Liver (tissue), 9 donors: ENCODE data around the gene FAN1. TPM values are rescaled to one million over a fixed set of nuclear protein-coding genes. Genes with fewer than 3 reads are reported as not detected.

ENCODE experiments used
- DNase-seq: peaks from one replicate; pipeline ENCODE4 v3.0.0-alpha.2; 2017; ENCODE audit warnings: low spot score
- H3K27ac ChIP-seq, 2 donors: one replicate each; pipeline ENCODE4 v1.7.0; 2013; ENCODE audit warnings: inconsistent platforms in 2 of 2, low read length in 2 of 2, control low read depth in 1 of 2, low read depth in 1 of 2, mild to moderate bottlenecking in 1 of 2
- H3K27me3 ChIP-seq, 4 donors: one replicate each; pipeline versions ENCODE4 v1.6.1 to v1.7.0; 2013; ENCODE audit warnings: low read length in 3 of 4, inconsistent platforms in 1 of 4, mild to moderate bottlenecking in 1 of 4, moderate library complexity in 1 of 4; ENCODE audit not compliant: control insufficient read depth in 4 of 4, insufficient read depth in 4 of 4
- H3K36me3 ChIP-seq, 4 donors: one replicate each; pipeline versions ENCODE4 v1.6.1 to v1.7.0; 2013; ENCODE audit warnings: low read length in 3 of 4, mild to moderate bottlenecking in 3 of 4, low read depth in 1 of 4, moderate library complexity in 1 of 4; ENCODE audit not compliant: control insufficient read depth in 4 of 4, insufficient read depth in 3 of 4
- H3K4me1 ChIP-seq, 4 donors: one replicate each; pipeline versions ENCODE4 v1.6.1 to v1.7.0; 2013; ENCODE audit warnings: low read length in 3 of 4, mild to moderate bottlenecking in 3 of 4, moderate library complexity in 1 of 4; ENCODE audit not compliant: control insufficient read depth in 4 of 4, insufficient read depth in 4 of 4
- H3K4me3 ChIP-seq, 3 donors: one replicate each; pipeline versions ENCODE4 v1.6.1 to v1.7.0; 2013; ENCODE audit warnings: low read length in 3 of 3, control low read depth in 1 of 3, low read depth in 1 of 3, mild to moderate bottlenecking in 1 of 3
- H3K9ac ChIP-seq, 2 donors: one replicate each; pipeline ENCODE4 v1.7.0; 2013; ENCODE audit warnings: low read length in 2 of 2, mild to moderate bottlenecking in 2 of 2, moderate library complexity in 2 of 2, control low read depth in 1 of 2, low read depth in 1 of 2
- H3K9me3 ChIP-seq, 4 donors: one replicate each; pipeline versions ENCODE4 v1.6.1 to v1.7.0; 2013; ENCODE audit warnings: low read length in 3 of 4; ENCODE audit not compliant: control insufficient read depth in 4 of 4
- EGR1 ChIP-seq, 2 donors: IDR thresholded peaks; 2 replicates each; pipeline ENCODE4 v1.6.1; 2016 to 2018; ENCODE audit warnings: antibody characterized with exemption in 2 of 2, low read depth in 2 of 2
- FOXA1 ChIP-seq: IDR thresholded peaks from 2 replicates; pipeline ENCODE4 v1.6.1; 2016; ENCODE audit warnings: antibody characterized with exemption
- GABPA ChIP-seq, 2 donors: IDR thresholded peaks in 1 of 2; conservative IDR thresholded peaks in 1 of 2; 2 replicates each; pipeline ENCODE4 v1.6.1; 2016; ENCODE audit warnings: antibody characterized with exemption in 2 of 2, mild to moderate bottlenecking in 1 of 2, moderate library complexity in 1 of 2
- HNF4A ChIP-seq, 2 donors: conservative IDR thresholded peaks; 2 replicates each; pipeline ENCODE4 v1.6.1; 2016; ENCODE audit warnings: antibody characterized with exemption in 2 of 2, mild to moderate bottlenecking in 2 of 2
- HNF4G ChIP-seq: IDR thresholded peaks from 2 replicates; pipeline ENCODE4 v1.6.1; 2016; ENCODE audit warnings: antibody characterized with exemption
- JUND ChIP-seq, 2 donors: IDR thresholded peaks; 2 replicates each; pipeline ENCODE4 v1.6.1; 2016; ENCODE audit warnings: antibody characterized with exemption in 2 of 2
- NR2F2 ChIP-seq: IDR thresholded peaks from 2 replicates; pipeline ENCODE4 v1.6.1; 2016; ENCODE audit warnings: antibody characterized with exemption
- RAD21 ChIP-seq, 2 donors: IDR thresholded peaks; 2 replicates each; pipeline ENCODE4 v1.6.1; 2016; ENCODE audit warnings: antibody characterized with exemption in 2 of 2, mild to moderate bottlenecking in 2 of 2
- RXRA ChIP-seq, 2 donors: IDR thresholded peaks; 2 replicates each; pipeline ENCODE4 v1.6.1; 2017 to 2018; ENCODE audit warnings: antibody characterized with exemption in 2 of 2, mild to moderate bottlenecking in 1 of 2
- SP1 ChIP-seq: IDR thresholded peaks from 2 replicates; pipeline ENCODE4 v1.6.1; 2018; ENCODE audit warnings: antibody characterized with exemption, mild to moderate bottlenecking
- TAF1 ChIP-seq: conservative IDR thresholded peaks from 2 replicates; pipeline ENCODE4 v1.6.1; 2016; ENCODE audit warnings: antibody characterized with exemption, mild to moderate bottlenecking
- YY1 ChIP-seq: IDR thresholded peaks from 2 replicates; pipeline ENCODE4 v1.6.1; 2016; ENCODE audit warnings: antibody characterized with exemption, mild to moderate bottlenecking
- WGBS: extraction: QIAGEN DNeasy Blood & Tissue Kit; methylation state at CpG from one replicate; pipeline ENCODE4 v1.1.7; 2013; 5-methylcytosine and 5-hydroxymethylcytosine counted together
- polyA plus RNA-seq, 2 donors: library from polyadenylated mRNA; stranded (reverse) in 1 of 2; unstranded in 1 of 2; fragments of 200-250 nt in 1 of 2; fragments of >200 nt in 1 of 2; fragmentation: Nextera tagmentation in 1 of 2; extraction: Ambion mirVana in 1 of 2; gene quantifications; one replicate each; pipeline versions ENCODE4 v1.2.1 to v1.2.3, GENCODE V29; 2013 to 2015
- total RNA-seq, 2 donors: library from RNA; depleted of rRNA; stranded (reverse); fragments of >200 nt; gene quantifications; one replicate each; pipeline ENCODE4 v1.2.3, GENCODE V29; 2014
- TF ChIP-seq, protein P1 (sequence below): IDR thresholded peaks from 2 replicates; pipeline ENCODE4 v1.6.1; 2016; ENCODE audit warnings: antibody characterized with exemption
- TF ChIP-seq, protein P2 (sequence below): IDR thresholded peaks from 2 replicates; pipeline ENCODE4 v1.6.1; 2016; ENCODE audit warnings: antibody characterized with exemption
- TF ChIP-seq, protein P3 (sequence below): IDR thresholded peaks from 2 replicates; pipeline ENCODE4 v1.6.1; 2016; ENCODE audit warnings: antibody characterized with exemption
- TF ChIP-seq, protein P4 (sequence below): IDR thresholded peaks from 2 replicates; pipeline ENCODE4 v1.6.1; 2016; ENCODE audit warnings: antibody characterized with exemption, mild to moderate bottlenecking
- TF ChIP-seq, protein P5 (sequence below): fragments of 150-350 bp; IDR thresholded peaks from 2 replicates; pipeline ENCODE4 v1.5.1; 2017; ENCODE audit warnings: improper control_type of control experiment, low read depth, low read length; ENCODE audit not compliant: missing input control
- donor health status: healthy.
- donor health status: healthy.
- donor health status: healthy.
- donor health status: healthy.
- donor health status: healthy.

The FAN1 gene
- total and polyA plus RNA-seq, 4 donors, result 5.2 to 17.1 (median 7.5) TPM

DNA sequence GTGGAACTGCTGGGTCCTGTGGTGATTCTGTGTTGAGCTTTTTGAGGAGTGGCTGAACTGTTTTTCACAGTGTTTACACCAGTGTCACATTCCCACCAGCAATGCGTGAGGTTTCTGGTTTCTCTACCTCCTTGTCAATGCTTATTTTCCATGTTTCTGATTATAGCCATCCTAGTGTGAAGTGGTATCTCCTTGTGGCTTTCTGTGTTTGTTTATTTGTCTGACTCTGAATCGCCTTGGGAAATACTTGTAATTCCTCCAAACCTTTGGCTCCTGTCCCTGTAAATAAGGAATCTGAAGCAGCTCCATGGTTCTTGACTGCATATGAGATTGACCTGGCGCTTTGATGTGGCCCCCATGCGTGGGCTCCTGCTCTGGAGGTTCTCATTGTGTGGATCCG lies 20.6 kb downstream of the FAN1 start:
- Histone ChIP-seq H3K36me3 (peaks cover 10 to 76% (median 48%) of the 10 kb centered on the region in 4 donors), H3K4me3 (no peak overlapping the region), H3K27me3 (no peaks in the 10 kb centered on the region), H3K27ac (no peak overlapping the region), H3K4me1 (peaks cover 0 to 5% (median 2%) of the 10 kb centered on the region in 4 donors), H3K9ac (no peak overlapping the region), H3K9me3 (no peaks in the 10 kb centered on the region)
- 93% methylated on average over 5 of the region's 5 CpGs for WGBS
- DNase-seq, result no peak
- no peak for TF ChIP-seq FOXA1

DNA sequence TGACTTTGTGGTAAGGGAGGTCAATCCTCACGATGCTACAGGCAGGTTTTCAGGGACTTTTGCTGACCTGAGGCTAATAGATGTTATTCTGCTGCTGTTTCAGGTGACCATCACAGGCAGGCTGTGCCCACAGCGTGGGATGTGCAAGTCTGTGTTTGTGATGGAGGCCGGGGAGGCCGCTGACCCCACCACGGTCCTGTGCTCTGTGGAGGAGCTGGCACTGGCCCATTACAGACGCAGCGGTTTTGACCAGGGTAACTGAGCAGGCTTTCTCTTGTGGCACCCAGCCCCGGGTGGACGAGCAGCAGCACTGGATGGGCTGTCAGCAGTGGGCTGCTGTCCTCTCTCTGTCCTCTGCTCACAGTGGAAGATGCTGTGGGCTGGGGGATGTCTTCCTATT lies 22.0 kb downstream of the FAN1 start:
- peaks cover 13 to 83% (median 49%) of the 10 kb centered on the region in 4 donors for H3K36me3 ChIP-seq
- no peak overlapping the region for H3K4me3 ChIP-seq
- no peaks in the 10 kb centered on the region for H3K27me3 ChIP-seq
- H3K27ac ChIP-seq, result no peak overlapping the region
- no peak overlapping the region for H3K9ac ChIP-seq
- 91% methylated on average over 9 of the region's 9 CpGs for WGBS
- no peak for TF ChIP-seq SP1
- TF ChIP-seq, protein P1, sequence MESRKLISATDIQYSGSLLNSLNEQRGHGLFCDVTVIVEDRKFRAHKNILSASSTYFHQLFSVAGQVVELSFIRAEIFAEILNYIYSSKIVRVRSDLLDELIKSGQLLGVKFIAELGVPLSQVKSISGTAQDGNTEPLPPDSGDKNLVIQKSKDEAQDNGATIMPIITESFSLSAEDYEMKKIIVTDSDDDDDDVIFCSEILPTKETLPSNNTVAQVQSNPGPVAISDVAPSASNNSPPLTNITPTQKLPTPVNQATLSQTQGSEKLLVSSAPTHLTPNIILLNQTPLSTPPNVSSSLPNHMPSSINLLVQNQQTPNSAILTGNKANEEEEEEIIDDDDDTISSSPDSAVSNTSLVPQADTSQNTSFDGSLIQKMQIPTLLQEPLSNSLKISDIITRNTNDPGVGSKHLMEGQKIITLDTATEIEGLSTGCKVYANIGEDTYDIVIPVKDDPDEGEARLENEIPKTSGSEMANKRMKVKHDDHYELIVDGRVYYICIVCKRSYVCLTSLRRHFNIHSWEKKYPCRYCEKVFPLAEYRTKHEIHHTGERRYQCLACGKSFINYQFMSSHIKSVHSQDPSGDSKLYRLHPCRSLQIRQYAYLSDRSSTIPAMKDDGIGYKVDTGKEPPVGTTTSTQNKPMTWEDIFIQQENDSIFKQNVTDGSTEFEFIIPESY, result no peak
- TF ChIP-seq, protein P2, sequence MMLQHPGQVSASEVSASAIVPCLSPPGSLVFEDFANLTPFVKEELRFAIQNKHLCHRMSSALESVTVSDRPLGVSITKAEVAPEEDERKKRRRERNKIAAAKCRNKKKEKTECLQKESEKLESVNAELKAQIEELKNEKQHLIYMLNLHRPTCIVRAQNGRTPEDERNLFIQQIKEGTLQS, result no peak
- no peak for TF ChIP-seq EGR1 (IDR thresholded peaks at IDR 0.05; ENCODE audit: low read depth in 2 of 2)
- TF ChIP-seq, protein P3, sequence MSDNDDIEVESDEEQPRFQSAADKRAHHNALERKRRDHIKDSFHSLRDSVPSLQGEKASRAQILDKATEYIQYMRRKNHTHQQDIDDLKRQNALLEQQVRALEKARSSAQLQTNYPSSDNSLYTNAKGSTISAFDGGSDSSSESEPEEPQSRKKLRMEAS, result no peak
- TF ChIP-seq, protein P4, sequence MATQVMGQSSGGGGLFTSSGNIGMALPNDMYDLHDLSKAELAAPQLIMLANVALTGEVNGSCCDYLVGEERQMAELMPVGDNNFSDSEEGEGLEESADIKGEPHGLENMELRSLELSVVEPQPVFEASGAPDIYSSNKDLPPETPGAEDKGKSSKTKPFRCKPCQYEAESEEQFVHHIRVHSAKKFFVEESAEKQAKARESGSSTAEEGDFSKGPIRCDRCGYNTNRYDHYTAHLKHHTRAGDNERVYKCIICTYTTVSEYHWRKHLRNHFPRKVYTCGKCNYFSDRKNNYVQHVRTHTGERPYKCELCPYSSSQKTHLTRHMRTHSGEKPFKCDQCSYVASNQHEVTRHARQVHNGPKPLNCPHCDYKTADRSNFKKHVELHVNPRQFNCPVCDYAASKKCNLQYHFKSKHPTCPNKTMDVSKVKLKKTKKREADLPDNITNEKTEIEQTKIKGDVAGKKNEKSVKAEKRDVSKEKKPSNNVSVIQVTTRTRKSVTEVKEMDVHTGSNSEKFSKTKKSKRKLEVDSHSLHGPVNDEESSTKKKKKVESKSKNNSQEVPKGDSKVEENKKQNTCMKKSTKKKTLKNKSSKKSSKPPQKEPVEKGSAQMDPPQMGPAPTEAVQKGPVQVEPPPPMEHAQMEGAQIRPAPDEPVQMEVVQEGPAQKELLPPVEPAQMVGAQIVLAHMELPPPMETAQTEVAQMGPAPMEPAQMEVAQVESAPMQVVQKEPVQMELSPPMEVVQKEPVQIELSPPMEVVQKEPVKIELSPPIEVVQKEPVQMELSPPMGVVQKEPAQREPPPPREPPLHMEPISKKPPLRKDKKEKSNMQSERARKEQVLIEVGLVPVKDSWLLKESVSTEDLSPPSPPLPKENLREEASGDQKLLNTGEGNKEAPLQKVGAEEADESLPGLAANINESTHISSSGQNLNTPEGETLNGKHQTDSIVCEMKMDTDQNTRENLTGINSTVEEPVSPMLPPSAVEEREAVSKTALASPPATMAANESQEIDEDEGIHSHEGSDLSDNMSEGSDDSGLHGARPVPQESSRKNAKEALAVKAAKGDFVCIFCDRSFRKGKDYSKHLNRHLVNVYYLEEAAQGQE, result no peak
- no peak for TF ChIP-seq YY1
- TF ChIP-seq HNF4G, result no peak
- TF ChIP-seq TAF1, result no peak
- no peak for TF ChIP-seq NR2F2
- TF ChIP-seq RAD21 (IDR thresholded peaks at IDR 0.05), result no peak
- no peak for TF ChIP-seq GABPA (IDR thresholded peaks at IDR 0.05 in 1 of 2, conservative IDR thresholded peaks at IDR 0.05 in 1 of 2)
- no peak for TF ChIP-seq JUND (IDR thresholded peaks at IDR 0.05)
- TF ChIP-seq, protein P5, sequence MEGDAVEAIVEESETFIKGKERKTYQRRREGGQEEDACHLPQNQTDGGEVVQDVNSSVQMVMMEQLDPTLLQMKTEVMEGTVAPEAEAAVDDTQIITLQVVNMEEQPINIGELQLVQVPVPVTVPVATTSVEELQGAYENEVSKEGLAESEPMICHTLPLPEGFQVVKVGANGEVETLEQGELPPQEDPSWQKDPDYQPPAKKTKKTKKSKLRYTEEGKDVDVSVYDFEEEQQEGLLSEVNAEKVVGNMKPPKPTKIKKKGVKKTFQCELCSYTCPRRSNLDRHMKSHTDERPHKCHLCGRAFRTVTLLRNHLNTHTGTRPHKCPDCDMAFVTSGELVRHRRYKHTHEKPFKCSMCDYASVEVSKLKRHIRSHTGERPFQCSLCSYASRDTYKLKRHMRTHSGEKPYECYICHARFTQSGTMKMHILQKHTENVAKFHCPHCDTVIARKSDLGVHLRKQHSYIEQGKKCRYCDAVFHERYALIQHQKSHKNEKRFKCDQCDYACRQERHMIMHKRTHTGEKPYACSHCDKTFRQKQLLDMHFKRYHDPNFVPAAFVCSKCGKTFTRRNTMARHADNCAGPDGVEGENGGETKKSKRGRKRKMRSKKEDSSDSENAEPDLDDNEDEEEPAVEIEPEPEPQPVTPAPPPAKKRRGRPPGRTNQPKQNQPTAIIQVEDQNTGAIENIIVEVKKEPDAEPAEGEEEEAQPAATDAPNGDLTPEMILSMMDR, result no peak
- TF ChIP-seq HNF4A (conservative IDR thresholded peaks at IDR 0.05), result no peak
- TF ChIP-seq RXRA (IDR thresholded peaks at IDR 0.05), result no peak
- no peak for TF ChIP-seq FOXA1
- peaks cover 0 to 5% (median 2%) of the 10 kb centered on the region in 4 donors for H3K4me1 ChIP-seq
- no peak for DNase-seq
- no peaks in the 10 kb centered on the region for H3K9me3 ChIP-seq
